A549 treated with RU486 at 1 μM for 4 hours (cell line): ENCODE measurements around the gene TTC39C. TPM values are rescaled to one million over a fixed set of nuclear protein-coding genes. Genes with fewer than 3 reads are reported as not detected.

Experiments
- total RNA-seq: library from RNA; stranded (reverse); fragments of 200-300 nt; extraction: Qiagen RNA extraction; gene quantifications from 5 replicates; pipeline ENCODE4 v1.2.3, GENCODE V29; 2022; ENCODE audit warnings: low read depth

Gene TTC39C
- total RNA-seq = 11.1 to 13.9 TPM (median 12.7 TPM) in 5 replicates

DNA sequence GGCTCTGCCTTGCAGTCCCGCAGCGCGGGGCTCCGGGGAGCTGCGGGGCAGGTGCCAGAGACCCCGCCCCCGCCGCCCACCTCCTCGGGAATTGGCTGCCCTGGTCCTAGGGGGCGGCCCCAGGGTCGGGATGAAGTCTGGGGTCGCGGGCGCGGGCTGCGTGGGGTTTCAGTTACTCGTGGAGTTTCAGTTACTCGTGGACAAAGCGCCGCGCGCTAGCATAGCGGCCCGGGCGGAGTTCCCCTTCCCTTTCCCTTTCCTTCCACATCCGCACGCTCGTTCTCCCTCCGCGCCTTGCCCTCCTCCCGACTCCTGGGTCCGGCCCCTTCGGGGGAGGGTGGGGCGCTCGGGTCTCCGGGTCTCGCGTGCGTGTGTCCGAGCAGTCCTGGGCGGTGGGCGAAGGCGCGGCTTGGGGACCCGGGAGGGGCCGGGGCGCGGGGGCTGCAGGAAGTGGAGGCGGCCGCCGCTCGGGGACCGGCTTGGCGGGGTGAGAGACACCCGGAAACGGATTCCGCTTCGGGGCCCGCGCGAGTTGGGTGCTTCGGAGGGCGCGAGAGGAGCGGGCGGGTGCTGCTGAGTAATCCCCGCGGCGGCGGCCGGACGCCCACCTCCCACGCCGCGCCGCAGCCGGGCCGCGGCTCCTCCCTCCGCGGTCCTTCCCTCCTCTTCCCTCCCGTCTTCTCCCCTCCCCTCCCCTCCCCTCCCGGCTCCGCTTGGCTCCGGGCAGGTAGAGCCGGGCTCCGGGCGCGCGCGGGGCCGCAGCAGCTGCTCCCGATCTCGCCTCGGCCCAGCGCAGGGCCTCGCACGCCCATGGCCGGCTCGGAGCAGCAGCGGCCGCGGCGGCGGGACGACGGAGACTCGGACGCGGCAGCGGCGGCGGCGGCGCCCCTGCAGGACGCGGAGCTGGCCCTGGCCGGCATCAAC, at the start of gene TTC39C:
TTC39C (plus strand) TSS at position 693 of the 924 bp plus-strand sequence; CDS start at position 811, 118 bp downstream.

DNA sequence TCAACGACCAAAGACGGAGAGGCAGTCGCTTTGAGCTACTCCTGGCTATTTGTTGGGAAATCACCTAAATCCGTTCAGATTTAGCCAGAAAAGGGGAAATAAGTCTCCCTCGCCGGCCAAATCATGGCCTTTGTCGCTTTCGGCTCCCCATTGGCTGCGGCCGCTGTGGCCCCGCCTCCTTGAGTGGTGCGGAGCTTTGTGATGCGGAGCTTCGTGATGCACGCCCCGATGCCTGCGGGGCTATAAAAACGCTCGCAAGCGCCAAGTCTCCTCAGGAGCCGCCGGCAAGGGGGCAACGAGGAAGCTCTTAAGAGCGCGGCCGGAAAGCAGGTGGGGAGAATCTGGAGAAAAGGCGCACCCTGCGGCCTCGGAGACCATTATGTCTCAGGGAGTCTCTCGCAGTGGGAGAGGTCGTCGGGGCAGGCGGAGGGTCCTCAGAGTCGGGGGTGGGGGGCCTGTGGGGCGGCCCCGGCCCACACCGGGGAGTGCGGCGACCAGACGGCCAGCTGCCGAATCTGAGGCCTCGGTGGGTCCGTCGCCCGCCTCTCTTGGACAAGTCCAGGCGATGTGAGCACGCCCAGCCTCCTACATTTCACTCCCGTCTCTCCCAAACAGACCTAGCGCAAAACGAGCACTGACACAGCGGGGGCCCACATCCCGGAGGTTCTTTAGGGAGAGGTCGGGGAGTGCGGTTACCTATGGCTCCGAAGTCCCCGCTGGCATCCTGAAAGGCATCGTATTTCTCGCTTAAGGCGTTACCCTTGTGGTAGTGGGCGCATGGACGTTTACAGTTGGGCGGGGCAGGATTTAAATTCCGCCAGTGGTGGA, 124.4 kb downstream of the TTC39C start, which contains the start of gene CABYR:
CABYR (plus strand) TSS at position 274 of the 828 bp plus-strand sequence. CDS start 4,053 bp downstream, outside the sequence.

Other genes with a start within 250 kb of the TTC39C start
- gene CABYR, start 124.3 kb downstream of the TTC39C start, total RNA-seq = 10.6 to 18.7 TPM (median 12.3 TPM) in 5 replicates